EL (cell line): ENCODE measurements around the gene TLK2.
"Not testable (repeated sequence)": the region's sequence is repeated elsewhere in the genome, so short reads cannot be mapped to it uniquely, and the experiment has no call there.

Experiments
- DNase-seq: peaks from one replicate; pipeline ENCODE4 v3.0.0-alpha.2; 2016

TLK2 gene

GRCh38 chr17:62562656-62563055 lies 84.0 kb downstream of the TLK2 start:
- peak; percentile 79 for DNase-seq

DNA sequence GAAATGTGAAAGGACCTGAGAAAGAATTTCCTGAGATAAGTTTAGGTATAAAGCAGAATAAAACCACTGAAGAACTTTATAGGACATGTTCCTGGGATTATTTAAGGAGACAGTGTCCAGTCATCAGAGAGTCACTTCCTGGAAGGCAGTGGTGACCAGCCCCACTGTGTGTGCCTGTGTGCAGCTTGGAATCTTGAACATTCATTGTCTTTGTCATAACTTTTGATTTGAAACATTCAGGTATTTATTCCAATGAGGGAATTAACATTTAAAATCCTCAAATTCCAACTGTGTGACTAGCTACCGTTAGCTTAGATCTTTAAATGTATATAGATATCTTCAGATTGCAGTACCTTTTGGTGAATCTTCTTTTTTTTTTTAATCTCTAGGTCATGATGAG lies 87.2 kb downstream of the TLK2 start:
- peak; percentile 87 for DNase-seq

- DNase-seq: no peak
These were observed 88.5 kb downstream of the TLK2 start for GRCh38 chr17:62566996-62567578.

- no peak for DNase-seq
These were observed 93.9 kb downstream of the TLK2 start for GRCh38 chr17:62572488-62572887.

DNA sequence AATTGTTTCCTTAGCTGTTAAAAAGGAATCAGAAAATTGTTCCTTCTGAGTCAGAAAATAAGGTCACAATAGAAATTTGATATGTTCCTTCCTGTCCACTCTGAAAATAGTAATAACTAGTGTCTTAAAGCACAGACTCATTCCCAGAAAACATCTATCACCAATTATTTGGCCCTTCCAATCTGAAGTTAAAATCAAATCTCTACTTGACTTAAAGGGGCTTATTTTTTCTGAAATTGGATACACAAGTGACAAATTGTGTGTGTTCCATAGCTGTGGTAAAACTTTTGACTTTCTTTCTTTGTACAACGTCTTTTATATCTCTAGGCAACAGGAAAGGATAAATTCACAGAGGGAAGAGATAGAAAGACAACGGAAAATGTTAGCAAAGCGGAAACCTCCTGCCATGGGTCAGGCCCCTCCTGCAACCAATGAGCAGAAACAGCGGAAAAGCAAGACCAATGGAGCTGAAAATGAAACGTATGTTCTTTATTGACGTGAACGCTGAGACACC lies 94.3 kb downstream of the TLK2 start:
- peak; percentile 15 for DNase-seq

DNA sequence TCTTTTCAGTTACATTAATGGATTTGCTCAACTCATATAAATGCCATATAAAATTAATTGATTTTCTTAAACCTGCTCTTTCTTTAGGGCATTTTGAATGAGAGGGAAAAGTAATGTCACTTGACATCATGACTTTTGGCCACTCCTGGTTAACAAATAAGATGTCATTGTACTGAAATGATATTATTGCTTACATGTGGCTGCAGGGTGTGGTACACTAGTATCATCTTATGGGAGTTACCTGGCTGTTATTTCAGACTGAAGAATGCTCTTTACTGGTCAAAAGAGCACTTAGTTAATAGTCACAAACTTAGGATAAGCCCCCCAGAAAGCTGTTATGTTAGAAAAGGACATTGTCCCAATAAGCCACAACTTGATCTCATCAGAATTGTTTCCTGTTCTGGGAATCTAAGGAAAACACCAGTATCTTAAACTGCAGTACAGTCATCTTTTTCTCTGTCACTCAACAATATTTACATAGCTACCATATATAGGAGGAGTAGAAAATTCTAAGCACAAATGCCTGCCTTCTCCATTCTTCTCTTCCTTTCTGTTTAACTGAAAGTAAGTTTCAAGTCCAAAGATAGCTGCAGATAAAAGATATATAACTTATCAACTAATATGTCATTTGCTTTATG lies 95.0 kb downstream of the TLK2 start:
- no peak for DNase-seq

GRCh38 chr17:62576382-62576781 lies 97.8 kb downstream of the TLK2 start:
- no peak for DNase-seq

DNA sequence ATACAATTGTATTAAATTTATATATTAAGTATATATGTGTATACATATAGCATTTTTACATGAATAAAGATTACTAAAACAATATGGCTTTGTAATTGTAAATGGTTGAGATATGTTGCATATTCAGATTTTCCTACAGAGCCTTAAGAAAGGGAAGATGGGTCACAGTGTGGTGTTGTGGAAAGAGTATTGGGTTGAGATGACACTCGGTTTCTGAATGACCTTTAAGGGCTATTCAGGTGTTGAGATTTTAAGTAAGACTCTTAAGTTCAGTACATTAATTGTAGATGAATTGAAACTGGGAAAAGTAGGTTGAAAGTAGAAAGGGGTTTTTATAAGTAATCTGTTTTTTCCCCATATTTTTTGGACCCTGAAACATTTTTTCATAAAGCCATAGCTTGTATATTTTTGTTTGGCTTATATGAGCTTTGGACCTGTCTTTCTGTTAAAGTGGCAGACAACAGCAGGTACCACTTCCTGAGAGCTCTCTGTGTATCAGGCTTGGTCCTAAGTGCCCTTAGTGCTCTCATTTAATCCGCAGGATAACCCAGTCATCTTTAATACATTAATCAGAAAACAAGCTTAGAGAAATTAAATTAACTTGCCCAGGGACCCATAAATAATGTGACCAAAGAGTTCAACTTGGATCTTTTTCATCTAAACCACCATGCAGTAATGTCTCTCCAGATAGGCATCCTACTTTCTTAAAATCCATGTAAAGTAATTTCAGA lies 100.3 kb downstream of the TLK2 start:
- no peak for DNase-seq

DNA sequence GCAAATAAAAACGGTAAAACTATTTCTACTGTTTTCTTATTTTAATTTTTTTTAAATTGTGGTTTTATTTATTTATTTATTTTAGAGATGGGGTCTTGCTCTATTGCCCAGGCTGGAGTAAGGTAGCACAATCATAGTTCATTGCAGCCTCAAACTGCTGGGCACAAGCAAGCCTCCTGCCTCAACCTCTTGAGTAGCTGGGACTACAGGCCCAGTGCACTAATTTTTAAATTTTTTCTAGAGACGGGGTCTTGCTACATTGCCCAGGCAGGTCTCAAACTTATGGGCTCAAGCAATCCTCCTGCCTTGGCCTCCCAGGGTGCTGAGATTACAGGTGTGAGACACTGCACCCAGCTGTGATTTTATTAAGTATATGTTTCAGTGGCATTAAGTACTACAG lies 102.3 kb downstream of the TLK2 start:
- no peak for DNase-seq

GRCh38 chr17:62581764-62582163 lies 103.1 kb downstream of the TLK2 start:
- DNase-seq: peak; percentile 31

DNA sequence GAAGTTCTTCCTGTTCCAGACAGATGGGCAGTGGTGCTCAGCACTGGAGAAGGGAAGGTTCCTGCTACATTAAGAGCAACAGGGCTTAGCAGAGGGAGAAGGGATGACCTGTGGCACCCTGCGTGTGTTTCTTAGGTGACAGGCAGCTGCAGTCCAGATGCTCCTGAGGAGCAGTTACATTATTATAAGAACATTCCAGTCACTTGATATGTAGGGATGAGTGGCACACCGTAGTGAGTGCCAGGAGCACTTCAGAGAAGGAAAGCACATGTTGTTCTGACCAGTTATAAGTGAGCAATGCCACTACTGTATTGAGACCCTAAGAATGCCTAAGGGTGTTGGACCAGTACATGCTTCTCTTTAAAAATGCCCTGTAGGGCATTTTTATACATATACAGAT lies 108.9 kb downstream of the TLK2 start:
- no peak for DNase-seq

DNA sequence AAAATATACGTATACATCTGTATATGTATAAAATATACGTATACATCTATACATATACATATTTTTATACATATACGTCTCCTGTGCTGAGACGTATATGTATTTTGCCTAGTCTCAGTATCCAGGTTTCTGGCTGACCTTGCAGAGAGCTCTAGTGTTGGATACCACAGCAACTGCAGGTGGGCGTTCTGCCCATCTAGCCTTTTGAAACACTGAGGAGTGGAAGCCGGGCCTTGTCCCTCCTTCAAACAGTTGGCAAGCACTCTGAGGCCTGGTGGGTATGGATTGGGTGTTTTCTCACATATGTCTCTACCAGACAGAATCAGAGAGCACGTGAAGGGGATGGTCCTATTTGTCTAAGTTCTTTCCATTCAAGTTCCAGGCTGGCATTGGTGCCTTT lies 109.5 kb downstream of the TLK2 start:
- DNase-seq: no peak

DNA sequence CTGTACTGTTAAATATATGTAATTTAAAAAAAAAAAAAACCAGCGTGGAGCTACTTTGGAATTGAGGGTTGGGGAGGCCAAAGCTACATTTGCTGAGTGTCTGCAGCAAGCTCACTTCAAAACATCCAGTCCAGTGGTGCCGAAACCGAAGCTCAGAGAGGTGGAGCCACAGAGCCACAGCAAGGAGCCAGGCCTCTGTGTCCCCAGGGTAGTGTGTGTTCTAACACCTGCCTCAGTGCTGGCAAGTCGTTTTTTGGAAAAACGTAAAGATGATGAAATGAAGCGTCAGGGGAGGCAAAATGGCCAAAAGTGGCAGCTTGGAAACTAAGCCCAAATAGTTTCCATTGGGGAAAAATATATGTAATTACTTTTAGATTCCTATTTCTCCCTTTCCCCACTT lies 112.7 kb downstream of the TLK2 start:
- no peak for DNase-seq

- not testable (repeated sequence) for DNase-seq
These were observed 113.2 kb downstream of the TLK2 start for GRCh38 chr17:62591822-62592221.

DNA sequence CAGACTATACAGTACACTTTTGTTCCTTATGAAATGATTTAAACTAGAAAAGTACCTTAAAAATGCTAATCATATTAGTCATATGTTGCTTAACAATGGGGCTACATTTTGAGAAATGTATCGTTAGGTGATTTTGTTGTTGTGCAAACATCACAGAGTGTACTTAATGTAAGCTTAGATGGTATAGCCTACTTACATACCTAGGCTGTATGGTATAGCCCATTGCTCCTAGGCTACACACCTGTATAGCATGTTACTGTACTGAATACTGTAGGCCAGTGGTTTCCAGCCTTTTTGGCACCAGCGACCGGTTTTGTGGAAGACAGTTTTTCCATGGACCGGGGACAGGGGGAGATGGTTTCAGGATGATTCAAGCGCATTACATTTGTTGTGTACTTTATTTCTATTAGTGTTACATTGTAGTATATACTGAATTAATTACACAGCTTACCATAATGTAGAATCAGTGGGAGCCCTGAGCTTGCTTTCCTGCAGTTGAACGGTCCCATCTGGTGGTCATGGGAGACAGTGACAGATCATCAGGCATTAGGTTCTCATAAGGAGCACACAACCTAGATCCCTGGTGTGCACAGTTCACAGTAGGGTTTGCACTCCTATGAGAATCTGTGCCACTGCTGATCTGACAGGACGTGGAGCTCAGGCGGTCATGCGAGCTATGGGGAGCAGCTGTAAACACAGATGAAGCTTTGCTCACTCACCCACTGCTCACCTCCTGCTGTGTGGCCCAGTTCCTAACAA lies 113.9 kb downstream of the TLK2 start:
- peak; percentile 8 for DNase-seq

GRCh38 chr17:62595484-62595883 lies 116.9 kb downstream of the TLK2 start:
- no peak for DNase-seq

DNA sequence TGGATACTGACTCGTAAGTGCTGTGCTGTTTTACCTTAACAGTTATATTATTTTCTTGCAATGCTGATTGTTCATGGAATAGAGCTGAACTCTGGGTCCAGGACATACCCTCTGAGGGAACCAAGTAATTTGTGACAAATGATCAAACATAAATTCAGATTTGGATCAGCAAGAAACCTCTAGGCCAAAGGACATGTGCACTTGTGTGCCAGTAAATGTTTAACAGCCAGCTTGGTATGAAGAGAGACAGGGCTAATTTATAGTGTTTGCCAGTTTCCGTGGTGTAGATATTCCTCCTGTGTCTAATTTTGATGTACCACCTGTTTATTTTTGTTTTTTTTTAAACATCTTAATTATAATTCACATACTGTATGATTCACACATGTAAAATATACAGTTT lies 118.0 kb downstream of the TLK2 start:
- no peak for DNase-seq

- DNase-seq: no peak
These were observed 118.5 kb downstream of the TLK2 start for GRCh38 chr17:62597150-62597549.

GRCh38 chr17:62597920-62598319 lies 119.3 kb downstream of the TLK2 start:
- peak; percentile 43 for DNase-seq

DNA sequence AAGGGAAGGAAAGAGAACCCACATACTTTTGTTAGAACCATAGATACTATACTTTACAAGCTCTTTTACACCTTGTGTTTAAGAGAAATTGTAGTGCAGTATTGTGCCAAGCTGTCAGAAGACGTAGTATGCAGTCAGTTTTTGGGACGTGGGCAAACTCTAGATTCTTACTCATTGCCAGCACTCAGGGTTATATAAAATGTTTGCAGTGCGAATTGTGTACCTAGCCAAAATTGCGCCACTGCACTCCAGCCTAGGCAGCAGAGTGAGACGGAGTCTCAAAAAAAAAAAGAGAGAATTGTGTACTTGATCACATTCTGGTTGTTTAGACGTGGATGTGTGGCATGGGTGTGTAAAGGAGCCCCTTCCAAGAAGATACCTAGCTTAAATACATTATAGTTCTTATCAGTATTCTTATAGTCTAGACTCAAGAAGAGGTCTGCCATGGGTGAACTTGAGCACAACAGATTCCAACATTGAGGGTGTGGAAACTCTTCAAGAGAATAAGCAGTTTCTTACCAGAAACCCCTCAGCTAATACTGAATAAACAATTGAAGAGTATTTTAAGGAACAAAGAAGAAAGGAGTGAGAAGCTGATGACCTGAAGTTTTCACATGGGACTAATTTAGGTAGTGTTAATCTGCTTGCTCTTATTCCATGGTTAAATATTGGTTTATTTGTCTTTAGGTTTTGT lies 121.5 kb downstream of the TLK2 start:
- DNase-seq: no peak

DNA sequence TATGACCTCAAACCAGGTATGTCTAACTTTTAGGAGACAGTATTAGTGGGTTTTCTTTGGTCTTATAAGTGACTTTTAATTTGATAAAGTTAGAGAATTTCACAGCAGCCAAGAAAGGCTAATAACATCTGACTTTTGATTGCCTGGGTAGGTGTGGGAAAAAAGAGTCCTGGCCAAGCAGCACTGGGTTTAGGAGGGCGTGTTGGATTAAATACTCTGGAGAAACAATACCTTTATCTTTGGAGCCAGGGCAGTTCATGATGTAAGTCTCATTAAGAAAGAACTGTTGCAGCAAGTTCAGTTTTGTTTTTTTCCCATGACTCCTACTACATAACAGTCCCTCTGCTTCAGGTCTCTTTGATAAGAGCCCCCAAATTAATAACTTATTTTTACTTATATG lies 122.2 kb downstream of the TLK2 start:
- no peak for DNase-seq

- DNase-seq: no peak
These were observed 122.8 kb downstream of the TLK2 start for GRCh38 chr17:62601471-62601870.

DNA sequence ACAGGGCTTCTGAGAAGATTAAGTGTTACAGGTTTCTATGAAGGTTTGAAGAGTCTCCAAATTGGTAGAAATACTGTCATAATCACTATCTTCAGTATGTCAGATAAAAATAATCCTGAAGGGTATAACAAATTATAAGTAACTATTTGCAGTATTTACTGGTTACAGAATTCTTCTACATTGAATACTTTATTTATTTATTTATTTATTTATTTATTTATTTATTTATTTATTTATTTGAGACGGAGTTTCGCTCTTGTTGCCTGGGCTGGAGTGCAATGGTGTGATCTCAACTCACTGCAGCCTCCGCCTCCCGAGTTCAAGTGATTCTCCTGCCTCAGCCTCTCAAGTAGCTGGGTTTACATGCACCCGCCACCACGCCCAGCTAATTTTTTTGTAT lies 125.2 kb downstream of the TLK2 start:
- DNase-seq: not testable (repeated sequence)
